Endometrial microvascular endothelial cells (primary cell): ENCODE data around the gene PIAS1. TPM values are rescaled to one million over a fixed set of nuclear protein-coding genes. Genes with fewer than 3 reads are reported as not detected.
"Not testable (repeated sequence)": the region's sequence is repeated elsewhere in the genome, so short reads cannot be mapped to it uniquely, and the experiment has no call there.

Experiments used
- in situ Hi-C: cut with HindIII; loops from 2 replicates; pipeline ENCODE4 v1.10.0; 2017; ENCODE audit warnings: low sequenced_read_pairs, low pct_unique_long_range_greater_than_20kb; ENCODE audit errors: inconsistent ontology term
- total RNA-seq: library from RNA; depleted of rRNA; stranded (reverse); fragments of >200 nt; gene quantifications from one replicate; pipeline ENCODE4 v1.2.3, GENCODE V29; 2015; ENCODE audit errors: inconsistent ontology term

The PIAS1 gene
- total RNA-seq, 1 donor from 2014 or later, result 13.8 TPM

- in situ Hi-C loops, result no loop called here
These were observed 138.8 kb downstream of the PIAS1 start for GRCh38 chr15:68192804-68193486.

- in situ Hi-C loops, result no loop called here
These were observed 141.4 kb downstream of the PIAS1 start for GRCh38 chr15:68195336-68196112.

GRCh38 chr15:68196445-68197169, 142.5 kb downstream of the PIAS1 start:
- in situ Hi-C loops, result no loop called here

GRCh38 chr15:68197170-68197492, 143.0 kb downstream of the PIAS1 start:
- in situ Hi-C loops, result no loop called here

GRCh38 chr15:68197661-68198437, 143.7 kb downstream of the PIAS1 start:
- in situ Hi-C loops, result no loop called here

- in situ Hi-C loops, result no loop called here
These were observed 145.2 kb downstream of the PIAS1 start for GRCh38 chr15:68199340-68199739.

GRCh38 chr15:68200016-68200861, 146.1 kb downstream of the PIAS1 start:
- in situ Hi-C loops, result no loop called here

GRCh38 chr15:68201153-68201878, 147.2 kb downstream of the PIAS1 start:
- in situ Hi-C loops, result no loop called here

GRCh38 chr15:68201879-68202261, 147.8 kb downstream of the PIAS1 start:
- in situ Hi-C loops, result no loop called here

GRCh38 chr15:68202994-68203393, 148.9 kb downstream of the PIAS1 start:
- in situ Hi-C loops, result not testable (repeated sequence)

GRCh38 chr15:68203486-68203885, 149.4 kb downstream of the PIAS1 start:
- in situ Hi-C loops, result no loop called here

- in situ Hi-C loops, result no loop called here
These were observed 149.8 kb downstream of the PIAS1 start for GRCh38 chr15:68203956-68204355.

- in situ Hi-C loops, result no loop called here
These were observed 150.2 kb downstream of the PIAS1 start for GRCh38 chr15:68204361-68204760.

GRCh38 chr15:68204776-68205557, 150.9 kb downstream of the PIAS1 start, which contains the start of gene CALML4:
CALML4 (minus strand) TSS chr15:68205332; CDS start chr15:68205247, 85 bp downstream.
- in situ Hi-C loops, result no loop called here

- in situ Hi-C loops, result no loop called here
These were observed 151.4 kb downstream of the PIAS1 start for GRCh38 chr15:68205558-68205944.

- in situ Hi-C loops, result no loop called here
These were observed 151.9 kb downstream of the PIAS1 start for GRCh38 chr15:68205954-68206539.

- in situ Hi-C loops, result no loop called here
These were observed 152.6 kb downstream of the PIAS1 start for GRCh38 chr15:68206711-68207151.
